SK-N-SH (cell line): ENCODE measurements around the gene ETS2. TPM values are rescaled to one million over a fixed set of nuclear protein-coding genes. Genes with fewer than 3 reads are reported as not detected.

Experiments
- CTCF ChIA-PET: fragments of 300-600, 350-600 bp; formaldehyde crosslinking; extraction: SDS; loops from one replicate; lab custom pipeline; 2021; lab: Yijun Ruan, JAX
- POLR2A ChIA-PET: fragments of 350-600 bp; sonication (Branson Sonifier 250); formaldehyde crosslinking; extraction: SDS; loops from one replicate; lab custom pipeline; 2020; ENCODE audit warnings: antibody characterized with exemption, inconsistent platforms; lab: Yijun Ruan, JAX
- DNase-seq: peaks from one replicate; pipeline ENCODE4 v3.0.0; 2012
- H2AFZ ChIP-seq: fragments of 200-600 bp; sonication (generic); 2 replicates; pipeline ENCODE4 v1.8.1; 2016; ENCODE audit warnings: antibody characterized with exemption, mild to moderate bottlenecking, low read depth
- H3F3A ChIP-seq: fragments of 200-600 bp; sonication (generic); replicated peaks from 2 replicates; pipeline ENCODE3; 2016; ENCODE audit warnings: antibody characterized with exemption, mild to moderate bottlenecking; ENCODE audit not compliant: insufficient read depth
- H3K27ac ChIP-seq, 2 experiments: fragments of 200-500 bp in 1 of 2; fragments of 200-600 bp in 1 of 2; sonication (Bioruptor generic) in 1 of 2; sonication (generic), shearing (Covaris generic) in 1 of 2; 2 replicates each; pipeline versions ENCODE4 v1.5.1 to v1.6.1; 2014 to 2016; ENCODE audit warnings: low read depth in 2 of 2, inconsistent platforms in 1 of 2, low read length in 1 of 2, mild to moderate bottlenecking in 1 of 2, mixed read lengths in 1 of 2
- H3K27me3 ChIP-seq: fragments of 200-600 bp; sonication (generic), shearing (Covaris generic); 2 replicates; pipeline ENCODE4 v1.6.1; 2016; ENCODE audit warnings: mixed run types; ENCODE audit not compliant: insufficient read depth
- H3K36me3 ChIP-seq, 2 experiments: fragments of 200-500 bp in 1 of 2; fragments of 200-600 bp in 1 of 2; sonication (Bioruptor generic) in 1 of 2; sonication (generic) in 1 of 2; replicated peaks in 1 of 2; 2 replicates each; pipeline versions ENCODE3 to v1.5.1; 2014 to 2016; ENCODE audit warnings: low read length in 1 of 2, mild to moderate bottlenecking in 1 of 2; ENCODE audit not compliant: insufficient read depth in 2 of 2, control insufficient read depth in 1 of 2
- H3K4me1 ChIP-seq, 2 experiments: fragments of 200-500 bp in 1 of 2; fragments of 200-600 bp in 1 of 2; sonication (Bioruptor generic) in 1 of 2; sonication (generic), shearing (Covaris generic) in 1 of 2; 2 replicates each; pipeline versions ENCODE4 v1.5.1 to v1.6.1; 2014 to 2016; ENCODE audit warnings: low read depth in 1 of 2, low read length in 1 of 2, mixed run types in 1 of 2; ENCODE audit not compliant: insufficient read depth in 2 of 2, control insufficient read depth in 1 of 2
- H3K4me2 ChIP-seq: fragments of 200-600 bp; sonication (generic), shearing (Covaris generic); 2 replicates; pipeline ENCODE4 v1.6.1; 2017; ENCODE audit warnings: mixed run types
- H3K4me3 ChIP-seq, 2 experiments: fragments of 200-500 bp in 1 of 2; fragments of 200-600 bp in 1 of 2; sonication (Bioruptor generic) in 1 of 2; sonication (generic), shearing (Covaris generic) in 1 of 2; 2 replicates each; pipeline versions ENCODE4 v1.5.1 to v1.8.1; 2014 to 2016; ENCODE audit warnings: low read depth in 2 of 2, inconsistent platforms in 1 of 2, low read length in 1 of 2, mild to moderate bottlenecking in 1 of 2, mixed read lengths in 1 of 2, moderate library complexity in 1 of 2
- H3K79me2 ChIP-seq: fragments of 200-600 bp; sonication (generic); 2 replicates; pipeline ENCODE4 v1.8.1; 2017; ENCODE audit warnings: mild to moderate bottlenecking; ENCODE audit not compliant: insufficient read depth
- H3K9ac ChIP-seq: fragments of 200-600 bp; sonication (generic); 2 replicates; pipeline ENCODE4 v1.6.1; 2017; ENCODE audit warnings: mixed run types
- H3K9me2 ChIP-seq: fragments of 200-600 bp; sonication (generic); 2 replicates; pipeline ENCODE4 v1.6.1; 2017; ENCODE audit warnings: mixed run types
- H3K9me3 ChIP-seq: fragments of 200-600 bp; sonication (generic); 2 replicates; pipeline ENCODE4 v1.6.1; 2017; ENCODE audit warnings: mixed run types, mild to moderate bottlenecking, moderate library complexity
- H4K20me1 ChIP-seq: fragments of 200-600 bp; sonication (generic); 2 replicates; pipeline ENCODE4 v1.6.1; 2017; ENCODE audit warnings: mild to moderate bottlenecking, mixed run types; ENCODE audit not compliant: insufficient read depth
- CHD2 ChIP-seq: fragments of 150-350 bp; IDR thresholded peaks from 2 replicates; pipeline ENCODE4 v1.6.1; 2018; ENCODE audit warnings: low read length; ENCODE audit not compliant: partially characterized antibody
- FOXJ3 ChIP-seq: sonication (generic); formaldehyde crosslinking; IDR thresholded peaks from 2 replicates; pipeline ENCODE4 v1.5.1; 2020; ENCODE audit warnings: mild to moderate bottlenecking, missing genetic modification reagents
- FOXM1 ChIP-seq: IDR thresholded peaks from 2 replicates; pipeline ENCODE4 v1.4.0; 2012; ENCODE audit warnings: low read depth, mild to moderate bottlenecking
- GATA2 ChIP-seq: sonication (generic); formaldehyde crosslinking; IDR thresholded peaks from 2 replicates; pipeline ENCODE4 v1.5.0; 2020; ENCODE audit warnings: mild to moderate bottlenecking, missing genetic modification reagents
- IRF3 ChIP-seq: fragments of 150-350 bp; IDR thresholded peaks from 2 replicates; pipeline ENCODE4 v1.6.1; 2016; ENCODE audit warnings: mild to moderate bottlenecking, low read depth, low read length
- MEF2A ChIP-seq: IDR thresholded peaks from 2 replicates; pipeline ENCODE4 v1.4.0; 2012; ENCODE audit warnings: low read depth, borderline replicate concordance
- NFIC ChIP-seq: IDR thresholded peaks from 2 replicates; pipeline ENCODE4 v1.4.0; 2012; ENCODE audit warnings: borderline replicate concordance
- RAD21 ChIP-seq: IDR thresholded peaks from 2 replicates; pipeline ENCODE4 v1.6.1; 2012; ENCODE audit warnings: mild to moderate bottlenecking, low read length
- RCOR1 ChIP-seq: fragments of 150-350 bp; IDR thresholded peaks from 2 replicates; pipeline ENCODE4 v1.6.1; 2017; ENCODE audit warnings: antibody characterized with exemption, low read length
- RFX5 ChIP-seq: IDR thresholded peaks from 2 replicates; pipeline ENCODE4 v1.6.1; 2012; ENCODE audit warnings: mild to moderate bottlenecking, improper control_type of control experiment, low read length
- SMC3 ChIP-seq: IDR thresholded peaks from 2 replicates; pipeline ENCODE4 v1.6.1; 2012; ENCODE audit warnings: low read depth, low read length, improper control_type of control experiment
- TAF1 ChIP-seq: IDR thresholded peaks from 2 replicates; pipeline ENCODE4 v1.6.1; 2012; ENCODE audit warnings: low read depth, mild to moderate bottlenecking, low read length, moderate library complexity, borderline replicate concordance
- TCF12 ChIP-seq: IDR thresholded peaks from 2 replicates; pipeline ENCODE4 v1.4.0; 2012
- YY1 ChIP-seq: IDR thresholded peaks from 2 replicates; pipeline ENCODE4 v1.4.0; 2012; ENCODE audit warnings: low read depth, mild to moderate bottlenecking
- ZBTB33 ChIP-seq: IDR thresholded peaks from 2 replicates; pipeline ENCODE4 v1.4.0; 2012; ENCODE audit warnings: low read depth, borderline replicate concordance
- WGBS: methylation state at CpG from one replicate; pipeline ENCODE4 v1.1.6; 2017; ENCODE audit warnings: low lambda C conversion rate; 5-methylcytosine and 5-hydroxymethylcytosine counted together
- polyA plus RNA-seq, 3 experiments: library from polyadenylated mRNA; depleted of rRNA; stranded (reverse); fragments of >200 nt; gene quantifications; 2 replicates each; pipeline ENCODE4 v1.2.3, GENCODE V29; 2012
- TF ChIP-seq, protein P1 (sequence below): IDR thresholded peaks from 2 replicates; pipeline ENCODE4; 2012
- TF ChIP-seq, protein P2 (sequence below): IDR thresholded peaks from 2 replicates; pipeline ENCODE4 v1.4.0; 2012; ENCODE audit warnings: low read depth

The ETS2 gene
- polyA plus RNA-seq, 1 of the 3 experiments (the other 2 are of a cell fraction) = 16.3 TPM

DNA sequence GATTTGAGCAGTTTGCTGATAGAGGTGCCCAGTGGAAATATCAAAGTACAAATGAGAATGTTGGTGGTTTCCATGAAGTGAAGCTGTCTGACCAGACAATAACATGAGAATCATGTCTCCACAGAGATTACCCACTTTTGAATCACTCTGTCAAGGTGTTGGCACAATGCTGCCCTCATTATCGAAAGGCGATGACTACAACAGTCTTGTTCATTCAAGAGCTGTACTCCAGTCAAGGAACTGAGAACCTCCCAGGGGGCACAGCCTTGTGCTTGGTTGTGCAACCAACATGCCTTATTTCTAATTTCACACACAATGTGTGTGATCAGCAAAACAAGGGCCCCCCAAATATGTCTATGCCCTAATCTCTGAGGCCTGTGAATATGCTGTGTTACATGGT, 35.7 kb downstream of the ETS2 start:
- DNase-seq = no peak
- no peaks in the 10 kb centered on the region for H3K9me3 ChIP-seq
- no peaks in the 10 kb centered on the region for H3K79me2 ChIP-seq
- no peaks in the 10 kb centered on the region for H3K9me2 ChIP-seq
- TF ChIP-seq GATA2 (CRISPR knock-in tag) = no peak
- TF ChIP-seq FOXJ3 = no peak
- TF ChIP-seq, protein P1, sequence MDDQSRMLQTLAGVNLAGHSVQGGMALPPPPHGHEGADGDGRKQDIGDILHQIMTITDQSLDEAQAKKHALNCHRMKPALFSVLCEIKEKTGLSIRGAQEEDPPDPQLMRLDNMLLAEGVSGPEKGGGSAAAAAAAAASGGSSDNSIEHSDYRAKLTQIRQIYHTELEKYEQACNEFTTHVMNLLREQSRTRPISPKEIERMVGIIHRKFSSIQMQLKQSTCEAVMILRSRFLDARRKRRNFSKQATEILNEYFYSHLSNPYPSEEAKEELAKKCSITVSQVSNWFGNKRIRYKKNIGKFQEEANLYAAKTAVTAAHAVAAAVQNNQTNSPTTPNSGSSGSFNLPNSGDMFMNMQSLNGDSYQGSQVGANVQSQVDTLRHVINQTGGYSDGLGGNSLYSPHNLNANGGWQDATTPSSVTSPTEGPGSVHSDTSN = no peak
- TF ChIP-seq YY1 = no peak
- no peak for TF ChIP-seq NFIC
- no peak for TF ChIP-seq RFX5
- no peak for TF ChIP-seq SMC3
- ChIA-PET CTCF (interaction anchor here (1.6 kb wide), 1 partner anchor 296 kb away, joined by 5 read pairs; no protein-coding TSS in a partner anchor), POLR2A (no interaction called here)
- H3K27me3 ChIP-seq = no peaks in the 10 kb centered on the region
- H3K36me3 ChIP-seq = no peaks in the 10 kb centered on the region
- no peak overlapping the region for H2AFZ ChIP-seq
- no peak overlapping the region for H3K27ac ChIP-seq
- H3K4me3 ChIP-seq = no peak overlapping the region
- H4K20me1 ChIP-seq = no peaks in the 10 kb centered on the region
- H3K4me1 ChIP-seq = peaks cover 0 to 29% of the 10 kb centered on the region in 2 experiments
- H3K4me2 ChIP-seq = no peak overlapping the region
- peaks cover 41% of the 10 kb centered on the region for H3F3A ChIP-seq
- WGBS = 100% methylated on average over 2 of the region's 2 CpGs
- no peak overlapping the region for H3K9ac ChIP-seq

DNA sequence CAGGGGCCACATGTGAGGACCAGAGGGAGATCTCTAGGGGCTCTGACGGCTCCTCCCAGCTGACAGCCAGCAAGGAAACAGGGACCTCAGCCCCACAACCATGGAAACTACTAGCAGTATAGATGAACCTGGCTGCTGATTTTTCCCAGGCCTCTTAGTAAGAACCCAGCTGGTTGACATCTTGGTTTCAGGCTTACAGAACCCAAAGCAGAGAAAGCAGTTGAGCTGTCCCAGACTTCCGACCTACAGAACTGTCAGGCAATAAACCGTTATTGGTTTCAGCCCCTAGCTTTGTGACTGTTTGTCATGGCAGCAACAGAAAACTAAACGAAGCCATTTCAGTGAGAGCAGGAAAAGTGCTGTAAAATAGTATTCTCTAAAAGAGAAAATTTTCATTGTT, 36.4 kb downstream of the ETS2 start:
- H3K9ac ChIP-seq = no peak overlapping the region
- H4K20me1 ChIP-seq = no peaks in the 10 kb centered on the region
- no peak overlapping the region for H3K4me2 ChIP-seq
- TF ChIP-seq NFIC (no peak), RFX5 (no peak), IRF3 (no peak), FOXJ3 (no peak), TAF1 (no peak), YY1 (no peak), RAD21 (no peak), ZBTB33 (no peak), TCF12 (no peak), RCOR1 (no peak), CHD2 (no peak), MEF2A (no peak), FOXM1 (no peak)
- TF ChIP-seq, protein P2, sequence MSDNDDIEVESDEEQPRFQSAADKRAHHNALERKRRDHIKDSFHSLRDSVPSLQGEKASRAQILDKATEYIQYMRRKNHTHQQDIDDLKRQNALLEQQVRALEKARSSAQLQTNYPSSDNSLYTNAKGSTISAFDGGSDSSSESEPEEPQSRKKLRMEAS = no peak
- H3K79me2 ChIP-seq = no peaks in the 10 kb centered on the region
- no peak overlapping the region for H3K4me3 ChIP-seq
- ChIA-PET CTCF (interaction anchor here (1.6 kb wide), 1 partner anchor 295 kb away, joined by 5 read pairs; no protein-coding TSS in a partner anchor), POLR2A (no interaction called here)
- peaks cover 41% of the 10 kb centered on the region for H3F3A ChIP-seq
- H3K27ac ChIP-seq = no peak overlapping the region
- 66% methylated on average over 4 of the region's 4 CpGs for WGBS
- no peaks in the 10 kb centered on the region for H3K9me2 ChIP-seq
- no peak for DNase-seq
- H3K27me3 ChIP-seq = no peaks in the 10 kb centered on the region
- no peaks in the 10 kb centered on the region for H3K9me3 ChIP-seq
- no peak overlapping the region for H2AFZ ChIP-seq
- H3K4me1 ChIP-seq = peaks cover 0 to 29% of the 10 kb centered on the region in 2 experiments
- no peaks in the 10 kb centered on the region for H3K36me3 ChIP-seq
